ENCODE measurements around the gene CCNA2. TPM values are rescaled to one million over a fixed set of nuclear protein-coding genes. Genes with fewer than 3 reads are reported as not detected.

The CCNA2 gene
- total and polyA plus RNA-seq, 3 donors from 2014 or later: 6.3 to 10.2 (median 8.0) TPM

- no peak for DNase-seq
- no peaks in the 10 kb centered on the region for H3K27me3 ChIP-seq
- no peak overlapping the region for H3K27ac ChIP-seq
- WGBS, 2 donors: 67 to 79% methylated on average over 5 of the region's 5 CpGs
- intact Hi-C loops (cut with DNase I; ENCODE audit: low total_unique reads): no loop called here
- H3K9me3 ChIP-seq: no peaks in the 10 kb centered on the region
- no peak overlapping the region for H3K4me3 ChIP-seq
- TF ChIP-seq CTCF (IDR thresholded peaks at IDR 0.05): no peak
- no peak for TF ChIP-seq POLR2A (IDR thresholded peaks at IDR 0.05)
- H3K4me1 ChIP-seq: no peaks in the 10 kb centered on the region
- H3K36me3 ChIP-seq (ENCODE audit: low read depth, missing control alignments): no peaks in the 10 kb centered on the region
Observed at GRCh38 chr4:121794505-121795188, 29.0 kb downstream of the CCNA2 start.

- no peaks in the 10 kb centered on the region for H3K4me1 ChIP-seq
- 89 to 94% methylated on average over 2 of the region's 2 CpGs for WGBS, 2 donors
- H3K36me3 ChIP-seq (ENCODE audit: low read depth, missing control alignments): no peaks in the 10 kb centered on the region
- H3K4me3 ChIP-seq: no peak overlapping the region
- DNase-seq: no peak
- no peaks in the 10 kb centered on the region for H3K27me3 ChIP-seq
- no peak overlapping the region for H3K27ac ChIP-seq
- TF ChIP-seq POLR2A (IDR thresholded peaks at IDR 0.05) (no peak), CTCF (IDR thresholded peaks at IDR 0.05) (no peak)
- intact Hi-C loops (cut with DNase I; ENCODE audit: low total_unique reads): no loop called here
- no peaks in the 10 kb centered on the region for H3K9me3 ChIP-seq
Observed at GRCh38 chr4:121792966-121793365, 30.7 kb downstream of the CCNA2 start.

- no peaks in the 10 kb centered on the region for H3K4me1 ChIP-seq
- TF ChIP-seq POLR2A (IDR thresholded peaks at IDR 0.05) (no peak), CTCF (IDR thresholded peaks at IDR 0.05) (no peak)
- intact Hi-C loops (cut with DNase I; ENCODE audit: low total_unique reads): no loop called here
- H3K27ac ChIP-seq: no peak overlapping the region
- no peaks in the 10 kb centered on the region for H3K36me3 ChIP-seq (ENCODE audit: low read depth, missing control alignments)
- H3K4me3 ChIP-seq: no peak overlapping the region
- H3K9me3 ChIP-seq: no peaks in the 10 kb centered on the region
- 90% methylated on average over 5 of the region's 5 CpGs for WGBS, 2 donors
- no peak for DNase-seq
- H3K27me3 ChIP-seq: no peaks in the 10 kb centered on the region
Observed at GRCh38 chr4:121791481-121791880, 32.2 kb downstream of the CCNA2 start.

GRCh38 chr4:121790976-121791375, 32.7 kb downstream of the CCNA2 start:
- Histone ChIP-seq H3K9me3 (no peaks in the 10 kb centered on the region), H3K27ac (no peak overlapping the region), H3K4me3 (no peak overlapping the region), H3K4me1 (no peaks in the 10 kb centered on the region), H3K36me3 (ENCODE audit: low read depth, missing control alignments) (no peaks in the 10 kb centered on the region), H3K27me3 (no peaks in the 10 kb centered on the region)
- TF ChIP-seq POLR2A (IDR thresholded peaks at IDR 0.05): no peak
- TF ChIP-seq CTCF (IDR thresholded peaks at IDR 0.05): no peak
- intact Hi-C loops (cut with DNase I; ENCODE audit: low total_unique reads): no loop called here
- DNase-seq: no peak
